Parathyroid adenoma (tissue), 2 donors: ENCODE results near the gene DIP2C.
"Not testable (repeated sequence)": the region's sequence is repeated elsewhere in the genome, so short reads cannot be mapped to it uniquely, and the experiment has no call there.

Experiments
- H2AFZ ChIP-seq: fragments of 300-600 bp; sonication (generic); one replicate; pipeline ENCODE4 v1.7.0; 2017; ENCODE audit warnings: antibody characterized with exemption, mild to moderate bottlenecking
- H3K27ac ChIP-seq: fragments of 300-600 bp; sonication (generic); one replicate; pipeline ENCODE4 v1.7.0; 2017
- H3K27me3 ChIP-seq: fragments of 300-600 bp; sonication (generic); one replicate; pipeline ENCODE4 v1.7.0; 2017; ENCODE audit warnings: low read length; ENCODE audit not compliant: control insufficient read depth, insufficient read depth
- H3K36me3 ChIP-seq: fragments of 300-600 bp; sonication (generic); one replicate; pipeline ENCODE4 v1.7.0; 2017; ENCODE audit warnings: low read length; ENCODE audit not compliant: control insufficient read depth, insufficient read depth
- H3K4me1 ChIP-seq: fragments of 300-600 bp; sonication (generic); one replicate; pipeline ENCODE4 v1.7.0; 2017; ENCODE audit warnings: control low read depth
- H3K4me2 ChIP-seq: fragments of 300-600 bp; sonication (generic); one replicate; pipeline ENCODE4 v1.7.0; 2017; ENCODE audit warnings: low read length
- H3K4me3 ChIP-seq: fragments of 300-600 bp; sonication (generic); one replicate; pipeline ENCODE4 v1.7.0; 2017; ENCODE audit warnings: low read depth, low read length
- H3K79me2 ChIP-seq: fragments of 300-600 bp; sonication (generic); one replicate; pipeline ENCODE4 v1.7.0; 2017; ENCODE audit warnings: control low read depth
- H3K9ac ChIP-seq: fragments of 300-600 bp; sonication (generic); one replicate; pipeline ENCODE4 v1.7.0; 2017; ENCODE audit warnings: mild to moderate bottlenecking
- H3K9me3 ChIP-seq: fragments of 300-600 bp; sonication (generic); one replicate; pipeline ENCODE4 v1.7.0; 2017; ENCODE audit warnings: low read length; ENCODE audit not compliant: control insufficient read depth
- TF ChIP-seq, protein P1 (sequence below): fragments of 300-600 bp; sonication (generic); IDR thresholded peaks from one replicate; pipeline ENCODE4 v1.7.0; 2017; ENCODE audit warnings: antibody characterized with exemption, mild to moderate bottlenecking
- donor health status: primary hyperparathyroidism.

The DIP2C gene

DNA sequence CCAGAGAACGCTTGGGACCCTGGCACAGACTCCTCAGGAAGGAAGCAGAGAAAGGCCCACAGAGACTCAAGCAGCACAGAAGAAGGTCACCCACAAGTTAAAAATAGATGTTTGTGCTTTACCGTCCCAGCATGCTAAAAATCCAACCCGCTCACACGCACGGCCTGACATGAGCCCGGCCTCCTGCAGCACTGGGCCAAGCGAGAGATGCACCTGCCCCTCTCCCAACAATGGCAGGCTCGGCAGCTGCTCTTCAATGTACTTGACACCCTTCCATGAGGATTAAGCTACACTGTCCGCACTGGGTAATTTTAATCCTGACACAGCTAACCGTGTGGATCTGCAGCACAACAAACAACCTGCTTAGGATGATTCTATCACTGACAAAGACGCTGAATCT lies 9.3 kb downstream of the DIP2C start:
- Histone ChIP-seq H3K79me2 (peaks cover 26% of the 10 kb centered on the region), H3K9me3 (no peaks in the 10 kb centered on the region), H3K27me3 (no peaks in the 10 kb centered on the region), H3K27ac (no peak overlapping the region), H3K4me3 (no peak overlapping the region), H3K4me2 (no peak overlapping the region), H3K9ac (no peak overlapping the region), H3K36me3 (no peaks in the 10 kb centered on the region), H2AFZ (no peak overlapping the region), H3K4me1 (no peaks in the 10 kb centered on the region)
- TF ChIP-seq, protein P1, sequence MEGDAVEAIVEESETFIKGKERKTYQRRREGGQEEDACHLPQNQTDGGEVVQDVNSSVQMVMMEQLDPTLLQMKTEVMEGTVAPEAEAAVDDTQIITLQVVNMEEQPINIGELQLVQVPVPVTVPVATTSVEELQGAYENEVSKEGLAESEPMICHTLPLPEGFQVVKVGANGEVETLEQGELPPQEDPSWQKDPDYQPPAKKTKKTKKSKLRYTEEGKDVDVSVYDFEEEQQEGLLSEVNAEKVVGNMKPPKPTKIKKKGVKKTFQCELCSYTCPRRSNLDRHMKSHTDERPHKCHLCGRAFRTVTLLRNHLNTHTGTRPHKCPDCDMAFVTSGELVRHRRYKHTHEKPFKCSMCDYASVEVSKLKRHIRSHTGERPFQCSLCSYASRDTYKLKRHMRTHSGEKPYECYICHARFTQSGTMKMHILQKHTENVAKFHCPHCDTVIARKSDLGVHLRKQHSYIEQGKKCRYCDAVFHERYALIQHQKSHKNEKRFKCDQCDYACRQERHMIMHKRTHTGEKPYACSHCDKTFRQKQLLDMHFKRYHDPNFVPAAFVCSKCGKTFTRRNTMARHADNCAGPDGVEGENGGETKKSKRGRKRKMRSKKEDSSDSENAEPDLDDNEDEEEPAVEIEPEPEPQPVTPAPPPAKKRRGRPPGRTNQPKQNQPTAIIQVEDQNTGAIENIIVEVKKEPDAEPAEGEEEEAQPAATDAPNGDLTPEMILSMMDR = no peak

DNA sequence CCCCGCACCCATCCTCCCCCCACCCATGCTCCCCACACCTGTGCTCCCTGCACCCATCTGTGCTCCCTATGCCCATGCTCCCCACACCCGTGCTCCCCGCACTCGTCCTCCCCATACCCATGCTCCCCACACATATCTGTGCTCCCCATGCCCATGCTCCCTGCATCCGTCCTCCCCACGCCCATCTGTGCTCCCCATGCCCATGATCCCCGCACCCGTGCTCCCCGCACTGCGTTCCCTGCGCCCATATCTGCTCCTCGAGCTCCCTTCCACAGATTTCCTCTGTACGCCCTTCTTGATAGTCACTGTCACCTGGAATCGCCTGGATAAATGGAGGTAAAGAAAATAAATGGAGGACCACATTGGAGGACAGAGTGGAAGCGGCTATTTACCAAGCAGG lies 9.9 kb downstream of the DIP2C start:
- Histone ChIP-seq H3K4me1 (no peaks in the 10 kb centered on the region), H3K4me3 (no peak overlapping the region), H3K79me2 (peaks cover 26% of the 10 kb centered on the region), H3K27me3 (no peaks in the 10 kb centered on the region), H3K4me2 (no peak overlapping the region), H2AFZ (no peak overlapping the region), H3K36me3 (no peaks in the 10 kb centered on the region), H3K27ac (no peak overlapping the region), H3K9ac (no peak overlapping the region), H3K9me3 (no peaks in the 10 kb centered on the region)
- TF ChIP-seq, protein P1 = no peak

DNA sequence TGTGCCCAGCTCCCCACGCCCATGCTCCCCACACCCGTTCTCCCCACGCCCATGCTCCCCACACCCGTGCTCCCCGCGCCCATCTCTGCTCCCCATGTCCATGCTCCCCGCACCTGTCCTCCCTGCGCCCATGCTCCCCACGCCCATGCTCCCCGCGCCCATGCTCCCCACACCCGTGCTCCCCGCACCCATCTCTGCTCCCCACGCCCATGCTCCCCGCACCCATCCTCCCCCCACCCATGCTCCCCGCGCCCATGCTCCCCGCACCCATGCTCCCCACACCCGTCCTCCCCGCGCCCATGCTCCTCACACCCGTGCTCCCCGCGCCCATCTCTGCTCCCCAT lies 10.8 kb downstream of the DIP2C start:
- H3K27ac ChIP-seq, H3K4me3 ChIP-seq, H2AFZ ChIP-seq, H3K36me3 ChIP-seq, H3K9me3 ChIP-seq, H3K9ac ChIP-seq, H3K27me3 ChIP-seq, H3K4me1 ChIP-seq, H3K4me2 ChIP-seq: not testable (repeated sequence)
- peaks cover 24% of the 10 kb centered on the region for H3K79me2 ChIP-seq

DNA sequence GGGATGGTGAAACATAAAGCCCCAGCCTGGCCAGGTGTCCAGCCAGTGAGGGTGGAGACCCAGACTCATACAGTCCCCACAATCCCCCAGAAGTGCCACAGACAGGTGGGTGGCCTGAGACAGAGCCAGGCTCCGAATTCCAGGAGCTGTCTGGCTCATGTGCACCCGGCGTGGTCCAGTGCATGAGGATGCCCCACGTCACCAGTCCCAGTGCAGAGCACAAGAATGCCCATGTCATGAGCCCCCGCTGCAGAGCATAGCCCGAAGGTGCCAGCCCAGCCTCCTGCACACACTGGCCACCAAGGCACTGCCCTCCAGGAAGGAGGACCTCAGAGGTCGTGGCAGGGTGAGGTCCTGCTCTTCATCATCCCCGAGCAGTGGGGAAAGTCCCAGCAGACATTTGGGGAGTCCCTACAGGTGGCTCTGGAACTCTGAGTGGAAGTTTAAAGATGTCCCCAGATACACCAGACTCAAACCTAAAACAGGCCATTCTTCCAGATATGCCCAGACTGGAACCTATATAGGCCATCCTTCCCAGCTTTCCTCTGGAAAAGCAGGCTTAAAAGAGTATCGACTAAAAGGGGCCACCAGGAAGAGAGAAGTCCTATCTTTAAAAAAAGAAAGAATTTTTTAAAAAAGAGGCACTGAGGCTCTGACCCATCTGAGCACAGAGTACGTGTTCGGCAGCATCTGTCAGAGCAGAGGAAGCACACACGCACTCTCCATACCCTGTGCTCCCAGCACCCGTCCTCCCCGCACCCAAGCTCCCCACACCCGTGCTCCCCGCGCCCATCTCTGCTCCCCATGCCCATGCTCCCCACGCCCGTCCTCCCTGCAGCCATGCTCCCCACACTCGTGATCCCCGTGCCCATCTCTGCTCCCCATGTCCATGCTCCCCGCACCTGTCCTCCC lies 11.5 kb downstream of the DIP2C start:
- TF ChIP-seq, protein P1 = no peak

DNA sequence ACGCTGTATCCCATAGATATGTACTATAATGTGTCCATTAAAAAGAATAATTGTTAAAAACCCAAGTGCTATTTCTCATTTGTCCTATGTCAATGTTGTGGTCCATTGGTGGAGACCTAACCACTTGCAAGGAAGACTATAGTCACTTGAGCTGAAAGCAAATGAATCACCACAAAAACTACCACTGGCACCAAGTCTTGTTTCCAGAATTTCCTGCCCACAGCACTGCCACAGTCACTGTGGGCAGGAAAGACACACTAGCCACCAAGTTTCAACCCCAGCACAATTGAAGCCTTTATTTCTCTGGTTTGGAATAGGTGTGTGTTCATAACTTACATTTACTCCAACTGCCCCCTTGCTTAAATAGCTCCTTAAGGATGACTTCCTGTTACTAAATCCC lies 12.4 kb downstream of the DIP2C start:
- H3K27ac ChIP-seq = no peak overlapping the region
- H3K4me3 ChIP-seq = no peak overlapping the region
- no peaks in the 10 kb centered on the region for H3K27me3 ChIP-seq
- no peak overlapping the region for H2AFZ ChIP-seq
- H3K4me1 ChIP-seq = no peaks in the 10 kb centered on the region
- H3K36me3 ChIP-seq = no peaks in the 10 kb centered on the region
- H3K79me2 ChIP-seq = peaks cover 22% of the 10 kb centered on the region
- no peak overlapping the region for H3K4me2 ChIP-seq
- no peak overlapping the region for H3K9ac ChIP-seq
- TF ChIP-seq, protein P1 = no peak
- no peaks in the 10 kb centered on the region for H3K9me3 ChIP-seq

More for the DNA sequence above, 11.5 kb downstream of the DIP2C start:
- Histone ChIP-seq H3K4me3 (no peak overlapping the region), H3K4me1 (no peaks in the 10 kb centered on the region), H3K27ac (no peak overlapping the region), H3K27me3 (no peaks in the 10 kb centered on the region), H3K4me2 (no peak overlapping the region), H3K9ac (no peak overlapping the region), H2AFZ (no peak overlapping the region), H3K36me3 (no peaks in the 10 kb centered on the region), H3K9me3 (no peaks in the 10 kb centered on the region), H3K79me2 (peaks cover 23% of the 10 kb centered on the region)
